ENCODE data around the gene ADAMTSL3. TPM values are rescaled to one million over a fixed set of nuclear protein-coding genes. Genes with fewer than 3 reads are reported as not detected.

The ADAMTSL3 gene
- total and polyA plus RNA-seq, 4 donors = 3.5 to 19.0 (median 8.0) TPM

DNA sequence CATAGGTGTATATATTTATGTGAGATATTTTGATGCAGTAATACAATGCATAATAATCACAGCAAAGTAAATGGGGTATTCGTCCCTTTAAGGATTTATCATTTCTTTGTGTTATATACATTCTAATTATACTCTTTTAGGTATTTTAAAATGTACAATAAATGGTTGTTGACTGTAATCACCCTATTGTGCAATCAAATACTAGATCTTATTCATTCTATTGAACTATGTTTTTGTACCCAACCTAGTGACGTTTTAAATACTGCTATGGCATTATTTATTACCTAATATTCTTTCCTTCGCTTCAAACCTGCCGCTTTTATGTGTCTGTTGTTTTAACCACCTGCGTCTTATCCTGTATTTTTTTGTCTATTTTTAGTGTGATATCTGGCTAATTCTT is 132.4 kb downstream of the ADAMTSL3 start:
- H3K4me1 ChIP-seq (ENCODE audit: control insufficient read depth in 4 of 4, insufficient read depth in 4 of 4, low read length in 3 of 4) = no peaks in the 10 kb centered on the region
- H3K9me3 ChIP-seq (ENCODE audit: control insufficient read depth in 4 of 4, low read length in 3 of 4) = no peaks in the 10 kb centered on the region
- no peak overlapping the region for H3K27ac ChIP-seq (ENCODE audit: low read depth in 1 of 2, low read length in 2 of 2)
- no peaks in the 10 kb centered on the region for H3K36me3 ChIP-seq (ENCODE audit: control insufficient read depth in 4 of 4, insufficient read depth in 3 of 4, low read depth in 1 of 4, low read length in 3 of 4)
- TF ChIP-seq SP1 (IDR thresholded peaks at IDR 0.05) (no peak), TAF1 (conservative IDR thresholded peaks at IDR 0.05) (no peak), HNF4G (IDR thresholded peaks at IDR 0.05) (no peak), YY1 (IDR thresholded peaks at IDR 0.05) (no peak), GABPA (IDR thresholded peaks at IDR 0.05 in 1 of 2, conservative IDR thresholded peaks at IDR 0.05 in 1 of 2) (no peak), ATF3 (IDR thresholded peaks at IDR 0.05) (no peak), EGR1 (IDR thresholded peaks at IDR 0.05; ENCODE audit: low read depth in 2 of 2) (no peak), FOXA2 (IDR thresholded peaks at IDR 0.05) (no peak), RXRA (IDR thresholded peaks at IDR 0.05) (no peak), RAD21 (IDR thresholded peaks at IDR 0.05) (no peak), HNF4A (conservative IDR thresholded peaks at IDR 0.05) (no peak), NR2F2 (IDR thresholded peaks at IDR 0.05) (no peak), CTCF (IDR thresholded peaks at IDR 0.05; ENCODE audit: low read depth, low read length, missing input control) (no peak), JUND (IDR thresholded peaks at IDR 0.05) (no peak), REST (IDR thresholded peaks at IDR 0.05) (no peak), FOXA1 (IDR thresholded peaks at IDR 0.05) (no peak)
- TF ChIP-seq, protein P1, sequence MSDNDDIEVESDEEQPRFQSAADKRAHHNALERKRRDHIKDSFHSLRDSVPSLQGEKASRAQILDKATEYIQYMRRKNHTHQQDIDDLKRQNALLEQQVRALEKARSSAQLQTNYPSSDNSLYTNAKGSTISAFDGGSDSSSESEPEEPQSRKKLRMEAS (IDR thresholded peaks at IDR 0.05) = no peak
- TF ChIP-seq, protein P2, sequence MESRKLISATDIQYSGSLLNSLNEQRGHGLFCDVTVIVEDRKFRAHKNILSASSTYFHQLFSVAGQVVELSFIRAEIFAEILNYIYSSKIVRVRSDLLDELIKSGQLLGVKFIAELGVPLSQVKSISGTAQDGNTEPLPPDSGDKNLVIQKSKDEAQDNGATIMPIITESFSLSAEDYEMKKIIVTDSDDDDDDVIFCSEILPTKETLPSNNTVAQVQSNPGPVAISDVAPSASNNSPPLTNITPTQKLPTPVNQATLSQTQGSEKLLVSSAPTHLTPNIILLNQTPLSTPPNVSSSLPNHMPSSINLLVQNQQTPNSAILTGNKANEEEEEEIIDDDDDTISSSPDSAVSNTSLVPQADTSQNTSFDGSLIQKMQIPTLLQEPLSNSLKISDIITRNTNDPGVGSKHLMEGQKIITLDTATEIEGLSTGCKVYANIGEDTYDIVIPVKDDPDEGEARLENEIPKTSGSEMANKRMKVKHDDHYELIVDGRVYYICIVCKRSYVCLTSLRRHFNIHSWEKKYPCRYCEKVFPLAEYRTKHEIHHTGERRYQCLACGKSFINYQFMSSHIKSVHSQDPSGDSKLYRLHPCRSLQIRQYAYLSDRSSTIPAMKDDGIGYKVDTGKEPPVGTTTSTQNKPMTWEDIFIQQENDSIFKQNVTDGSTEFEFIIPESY (IDR thresholded peaks at IDR 0.05) = no peak
- no peak for DNase-seq (ENCODE audit: low spot score)
- no peak overlapping the region for H3K4me3 ChIP-seq (ENCODE audit: low read depth in 1 of 3, low read length in 3 of 3)
- 91% methylated on average over 5 of the region's 5 CpGs for WGBS
- no peak overlapping the region for H3K9ac ChIP-seq (ENCODE audit: low read depth in 1 of 2, low read length in 2 of 2)
- no peaks in the 10 kb centered on the region for H3K27me3 ChIP-seq (ENCODE audit: control insufficient read depth in 4 of 4, insufficient read depth in 4 of 4, low read length in 3 of 4)
